HL-60 (cell line): ENCODE results near the gene CHRD.

Source experiments
- DNase-seq, 2 experiments: peaks; one replicate each; pipeline ENCODE4 v3.0.0-alpha.2; 2010 to 2020; ENCODE audit warnings: low read depth in 1 of 2, low spot score in 1 of 2
- H3K27ac ChIP-seq: fragments of 250-450 bp; sonication (Bioruptor Pico); replicated peaks from 2 replicates; pipeline ENCODE4 v1.5.1; 2020; ENCODE audit warnings: mild to moderate bottlenecking, moderate library complexity
- H3K27me3 ChIP-seq: fragments of 250-450 bp; sonication (Bioruptor Pico); 2 replicates; pipeline ENCODE4 v1.5.1; 2021; ENCODE audit warnings: mild to moderate bottlenecking, moderate library complexity; ENCODE audit not compliant: insufficient read depth, poor library complexity, severe bottlenecking
- H3K4me3 ChIP-seq: replicated peaks from 2 replicates; pipeline ENCODE4 v1.5.1; 2011; ENCODE audit warnings: mild to moderate bottlenecking, control low read depth, low read length; ENCODE audit not compliant: insufficient read depth
- CTCF ChIP-seq: IDR thresholded peaks from one replicate; pipeline ENCODE4 v1.5.1; 2011; ENCODE audit warnings: low read length, control low read depth, inconsistent platforms; ENCODE audit not compliant: insufficient read depth
- GABPA ChIP-seq: IDR thresholded peaks from 2 replicates; pipeline ENCODE4 v1.6.1; 2012; ENCODE audit warnings: low read depth
- POLR2AphosphoS5 ChIP-seq: IDR thresholded peaks from 2 replicates; pipeline ENCODE4 v1.6.1; 2012; ENCODE audit warnings: low read depth
- REST ChIP-seq: IDR thresholded peaks from 2 replicates; pipeline ENCODE4 v1.6.1; 2012; ENCODE audit warnings: low read depth; ENCODE audit not compliant: insufficient replicate concordance
- SPI1 ChIP-seq: IDR thresholded peaks from 2 replicates; pipeline ENCODE4 v1.6.1; 2012; ENCODE audit warnings: low read depth, mild to moderate bottlenecking, borderline replicate concordance

Gene CHRD

GRCh38 chr3:184358124-184358767 lies 21.6 kb upstream of the CHRD start:
- DNase-seq: no peak
- H3K27ac ChIP-seq: no peak overlapping the region
- TF ChIP-seq SPI1 (no peak), REST (no peak), GABPA (no peak), CTCF (no peak), POLR2AphosphoS5 (no peak)
- H3K4me3 ChIP-seq: no peak overlapping the region
- no peaks in the 10 kb centered on the region for H3K27me3 ChIP-seq

GRCh38 chr3:184358921-184359350 lies 20.9 kb upstream of the CHRD start:
- no peak for DNase-seq

GRCh38 chr3:184359610-184360009 lies 20.2 kb upstream of the CHRD start:
- H3K27me3 ChIP-seq: no peaks in the 10 kb centered on the region
- no peak overlapping the region for H3K4me3 ChIP-seq
- TF ChIP-seq CTCF (no peak), SPI1 (no peak), REST (no peak), POLR2AphosphoS5 (no peak), GABPA (no peak)
- no peak for DNase-seq
- H3K27ac ChIP-seq: no peak overlapping the region

More at GRCh38 chr3:184358921-184359350, 20.9 kb upstream of the CHRD start:
- no peak overlapping the region for H3K4me3 ChIP-seq
- no peak overlapping the region for H3K27ac ChIP-seq
- H3K27me3 ChIP-seq: no peaks in the 10 kb centered on the region
- TF ChIP-seq POLR2AphosphoS5: no peak

- Histone ChIP-seq H3K27me3 (no peaks in the 10 kb centered on the region), H3K4me3 (no peak overlapping the region), H3K27ac (no peak overlapping the region)
- no peak for TF ChIP-seq REST
- DNase-seq: no peak
Observed at GRCh38 chr3:184360070-184360928, 19.6 kb upstream of the CHRD start.
